IMR-90 (cell line): ENCODE measurements around the gene PSENEN.

Experiments used
- CHD1 ChIP-seq: IDR thresholded peaks from 2 replicates; pipeline ENCODE4 v1.6.1; 2012; ENCODE audit warnings: low read depth, low read length, improper control_type of control experiment
- CTCF ChIP-seq: conservative IDR thresholded peaks from 2 replicates; pipeline ENCODE4 v1.5.1; 2012; ENCODE audit warnings: mild to moderate bottlenecking, low read depth, low read length, improper control_type of control experiment
- MAZ ChIP-seq: IDR thresholded peaks from 2 replicates; pipeline ENCODE4 v1.6.1; 2012; ENCODE audit warnings: low read depth, mild to moderate bottlenecking, low read length, improper control_type of control experiment, moderate library complexity, borderline replicate concordance
- MXI1 ChIP-seq: IDR thresholded peaks from 2 replicates; pipeline ENCODE4 v1.6.1; 2012; ENCODE audit warnings: low read depth, mild to moderate bottlenecking, low read length, moderate library complexity, borderline replicate concordance
- NFE2L2 ChIP-seq: fragments of 150-350 bp; IDR thresholded peaks from 2 replicates; pipeline ENCODE4 v1.6.1; 2016; ENCODE audit warnings: low read depth, mild to moderate bottlenecking, low read length
- POLR2A ChIP-seq: IDR thresholded peaks from 2 replicates; pipeline ENCODE4 v1.6.1; 2012; ENCODE audit warnings: mild to moderate bottlenecking, low read depth, low read length
- RAD21 ChIP-seq: IDR thresholded peaks from 2 replicates; pipeline ENCODE4 v1.6.1; 2012; ENCODE audit warnings: low read length, improper control_type of control experiment
- RCOR1 ChIP-seq: IDR thresholded peaks from 2 replicates; pipeline ENCODE4 v1.6.1; 2012; ENCODE audit warnings: mild to moderate bottlenecking, low read length, improper control_type of control experiment; ENCODE audit not compliant: insufficient replicate concordance
- RFX5 ChIP-seq: IDR thresholded peaks from 2 replicates; pipeline ENCODE4 v1.8.0; 2012; ENCODE audit warnings: low read depth, mild to moderate bottlenecking, low read length, moderate library complexity
- TF ChIP-seq, protein P1 (sequence below): fragments of 150-350 bp; IDR thresholded peaks from 2 replicates; pipeline ENCODE4 v1.6.1; 2017; ENCODE audit warnings: mild to moderate bottlenecking, antibody characterized with exemption, low read length, low read depth

DNA sequence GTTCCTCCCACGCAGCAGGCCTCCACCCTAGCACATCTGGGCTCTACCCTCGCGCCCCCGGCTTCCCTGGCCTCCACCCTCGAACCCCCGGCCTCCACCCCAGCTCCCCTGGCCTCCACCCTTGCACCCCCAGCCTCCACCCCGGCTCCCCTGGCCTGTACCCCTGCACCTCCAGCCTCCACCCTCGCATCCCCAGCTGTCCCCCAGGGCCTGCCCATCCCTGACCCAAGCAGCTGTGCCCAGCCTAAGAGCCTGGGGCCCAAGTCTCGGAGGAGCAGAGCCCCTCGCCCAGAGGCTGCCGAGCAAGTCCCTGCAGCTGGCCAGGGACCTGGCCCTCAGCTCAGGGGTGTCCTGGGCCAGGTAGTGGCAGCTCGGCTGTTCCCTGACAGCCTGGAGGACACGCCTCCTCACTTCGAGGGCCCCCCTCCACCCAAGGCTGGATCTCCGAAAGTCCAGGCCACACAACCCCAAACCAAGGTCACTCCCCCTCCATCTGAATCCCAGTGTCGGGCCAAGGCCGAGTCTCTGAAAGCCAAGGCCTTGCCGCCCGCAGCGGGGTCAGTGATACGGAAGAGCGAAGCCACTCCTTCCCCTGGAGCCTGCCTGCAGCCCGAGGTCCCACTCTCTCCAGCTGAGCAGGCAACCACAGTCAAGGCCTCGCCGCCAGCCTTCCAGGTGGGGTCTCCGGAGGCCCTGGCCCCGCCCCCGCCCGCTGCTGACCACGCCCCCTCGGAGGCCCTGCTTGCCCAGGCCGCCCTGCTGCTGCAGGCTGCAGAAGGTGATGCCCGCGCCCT, 22.0 kb downstream of the PSENEN start:
- TF ChIP-seq CTCF (no peak), RAD21 (no peak), CHD1 (no peak), RFX5 (no peak), NFE2L2 (no peak), POLR2A (no peak), MAZ (no peak), RCOR1 (no peak), MXI1 (no peak)
- TF ChIP-seq, protein P1, sequence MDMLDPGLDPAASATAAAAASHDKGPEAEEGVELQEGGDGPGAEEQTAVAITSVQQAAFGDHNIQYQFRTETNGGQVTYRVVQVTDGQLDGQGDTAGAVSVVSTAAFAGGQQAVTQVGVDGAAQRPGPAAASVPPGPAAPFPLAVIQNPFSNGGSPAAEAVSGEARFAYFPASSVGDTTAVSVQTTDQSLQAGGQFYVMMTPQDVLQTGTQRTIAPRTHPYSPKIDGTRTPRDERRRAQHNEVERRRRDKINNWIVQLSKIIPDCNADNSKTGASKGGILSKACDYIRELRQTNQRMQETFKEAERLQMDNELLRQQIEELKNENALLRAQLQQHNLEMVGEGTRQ, result no peak
